AG09319 (cell line): ENCODE measurements around the gene PRKG1.

Experiments
- DNase-seq: peaks from one replicate; pipeline ENCODE4 v3.0.0-alpha.2; 2010; ENCODE audit warnings: low read depth; ENCODE audit errors: extremely low read depth
- TF ChIP-seq, protein P1 (sequence below): IDR thresholded peaks from 2 replicates; pipeline ENCODE4 v1.5.1; 2011; ENCODE audit warnings: low read depth, mild to moderate bottlenecking, inconsistent platforms, low read length, moderate library complexity

Gene PRKG1

DNA sequence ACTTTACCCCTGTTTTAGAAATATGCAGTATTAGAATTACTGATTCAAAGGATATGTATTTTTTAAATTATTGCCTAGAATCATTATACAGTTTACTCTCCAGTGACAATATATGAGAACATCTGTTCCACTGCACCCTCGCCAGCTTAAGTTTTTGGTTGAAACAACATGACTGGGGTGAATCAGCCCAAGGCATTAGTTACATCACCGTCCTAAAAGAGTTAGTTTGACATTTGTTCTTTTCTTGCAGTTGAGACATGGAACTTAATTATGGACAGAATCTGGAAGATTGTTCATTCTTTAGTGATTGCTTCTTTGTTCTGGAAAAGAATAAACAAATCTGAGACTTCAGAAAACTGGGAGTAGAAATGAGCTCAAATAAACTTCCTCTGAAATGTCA, 1072.5 kb downstream of the PRKG1 start:
- peak; percentile 12 for DNase-seq
- TF ChIP-seq, protein P1, sequence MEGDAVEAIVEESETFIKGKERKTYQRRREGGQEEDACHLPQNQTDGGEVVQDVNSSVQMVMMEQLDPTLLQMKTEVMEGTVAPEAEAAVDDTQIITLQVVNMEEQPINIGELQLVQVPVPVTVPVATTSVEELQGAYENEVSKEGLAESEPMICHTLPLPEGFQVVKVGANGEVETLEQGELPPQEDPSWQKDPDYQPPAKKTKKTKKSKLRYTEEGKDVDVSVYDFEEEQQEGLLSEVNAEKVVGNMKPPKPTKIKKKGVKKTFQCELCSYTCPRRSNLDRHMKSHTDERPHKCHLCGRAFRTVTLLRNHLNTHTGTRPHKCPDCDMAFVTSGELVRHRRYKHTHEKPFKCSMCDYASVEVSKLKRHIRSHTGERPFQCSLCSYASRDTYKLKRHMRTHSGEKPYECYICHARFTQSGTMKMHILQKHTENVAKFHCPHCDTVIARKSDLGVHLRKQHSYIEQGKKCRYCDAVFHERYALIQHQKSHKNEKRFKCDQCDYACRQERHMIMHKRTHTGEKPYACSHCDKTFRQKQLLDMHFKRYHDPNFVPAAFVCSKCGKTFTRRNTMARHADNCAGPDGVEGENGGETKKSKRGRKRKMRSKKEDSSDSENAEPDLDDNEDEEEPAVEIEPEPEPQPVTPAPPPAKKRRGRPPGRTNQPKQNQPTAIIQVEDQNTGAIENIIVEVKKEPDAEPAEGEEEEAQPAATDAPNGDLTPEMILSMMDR = no peak

GRCh38 chr10:52170776-52171175, 1096.5 kb downstream of the PRKG1 start:
- TF ChIP-seq, protein P1 = no peak

GRCh38 chr10:52172581-52172980, 1098.3 kb downstream of the PRKG1 start:
- TF ChIP-seq, protein P1 = no peak; the same call in 1 of the 2 replicates
- no peak for DNase-seq

More at GRCh38 chr10:52170776-52171175, 1096.5 kb downstream of the PRKG1 start:
- no peak for DNase-seq

DNA sequence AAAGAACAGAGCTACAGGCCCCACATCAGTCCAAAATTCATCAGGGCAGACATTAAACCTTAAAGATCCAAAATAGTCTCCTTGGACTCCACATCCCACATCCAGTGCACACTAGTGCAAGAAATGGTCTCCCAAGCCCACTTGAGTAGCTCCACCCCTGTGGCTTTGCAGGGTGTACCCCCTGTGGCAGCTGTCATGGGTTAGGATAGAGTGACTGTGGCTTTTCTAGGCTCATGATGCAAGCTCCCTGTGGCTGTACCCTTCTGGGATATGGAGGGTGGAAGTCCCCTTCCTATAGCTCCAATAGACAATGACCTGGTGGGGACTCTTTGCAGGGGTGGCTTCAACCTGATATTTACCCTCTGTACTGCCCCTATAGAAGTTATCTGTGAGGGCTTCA, 1111.0 kb downstream of the PRKG1 start:
- DNase-seq = no peak
- TF ChIP-seq, protein P1 = no peak

- TF ChIP-seq, protein P1 = no peak
- no peak for DNase-seq
Measured at GRCh38 chr10:52187521-52188258, 1113.4 kb downstream of the PRKG1 start.

GRCh38 chr10:52191049-52191448, 1116.8 kb downstream of the PRKG1 start:
- TF ChIP-seq, protein P1 = no peak

GRCh38 chr10:52194191-52194590, 1119.9 kb downstream of the PRKG1 start:
- DNase-seq = no peak
- TF ChIP-seq, protein P1 = no peak

More at GRCh38 chr10:52191049-52191448, 1116.8 kb downstream of the PRKG1 start:
- DNase-seq = no peak
